ENCODE results near the gene KRT20.

KRT20 gene, protein sequence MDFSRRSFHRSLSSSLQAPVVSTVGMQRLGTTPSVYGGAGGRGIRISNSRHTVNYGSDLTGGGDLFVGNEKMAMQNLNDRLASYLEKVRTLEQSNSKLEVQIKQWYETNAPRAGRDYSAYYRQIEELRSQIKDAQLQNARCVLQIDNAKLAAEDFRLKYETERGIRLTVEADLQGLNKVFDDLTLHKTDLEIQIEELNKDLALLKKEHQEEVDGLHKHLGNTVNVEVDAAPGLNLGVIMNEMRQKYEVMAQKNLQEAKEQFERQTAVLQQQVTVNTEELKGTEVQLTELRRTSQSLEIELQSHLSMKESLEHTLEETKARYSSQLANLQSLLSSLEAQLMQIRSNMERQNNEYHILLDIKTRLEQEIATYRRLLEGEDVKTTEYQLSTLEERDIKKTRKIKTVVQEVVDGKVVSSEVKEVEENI

DNA sequence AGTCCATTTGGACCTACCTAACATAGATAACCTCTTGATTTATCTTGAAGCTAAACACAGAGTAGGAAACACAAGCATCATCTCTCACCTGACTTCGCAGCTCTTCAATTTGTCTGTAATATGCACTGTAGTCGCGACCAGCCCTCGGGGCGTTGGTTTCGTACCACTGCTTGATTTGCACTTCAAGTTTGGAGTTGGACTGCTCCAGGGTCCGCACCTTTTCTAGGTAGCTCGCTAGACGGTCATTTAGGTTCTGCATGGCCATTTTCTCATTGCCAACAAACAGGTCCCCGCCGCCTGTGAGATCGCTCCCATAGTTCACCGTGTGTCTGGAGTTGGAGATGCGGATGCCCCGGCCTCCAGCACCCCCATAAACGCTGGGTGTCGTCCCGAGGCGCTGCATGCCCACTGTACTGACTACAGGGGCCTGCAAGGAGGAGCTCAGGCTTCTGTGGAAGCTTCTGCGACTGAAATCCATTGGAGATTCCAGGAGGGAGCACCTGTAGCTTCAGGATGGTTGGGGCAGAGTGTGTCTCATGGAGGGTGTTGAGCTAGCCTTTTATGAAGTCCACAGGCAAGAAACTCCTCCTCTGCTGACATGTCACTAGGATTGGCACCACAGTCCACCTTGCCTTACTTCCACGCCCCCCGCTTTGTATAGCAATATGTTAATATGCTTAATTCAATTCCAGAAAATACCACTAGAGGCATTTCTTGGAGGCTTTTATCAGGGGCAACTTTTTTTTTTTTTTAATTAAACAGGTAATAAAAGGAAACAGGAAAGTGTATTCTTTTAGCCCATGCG is at the start of gene KRT20:
KRT20 (minus strand) TSS at position 535 of the 805 bp plus-strand sequence; CDS start at position 478, 57 bp downstream.
- DNase-seq: no peak

DNA sequence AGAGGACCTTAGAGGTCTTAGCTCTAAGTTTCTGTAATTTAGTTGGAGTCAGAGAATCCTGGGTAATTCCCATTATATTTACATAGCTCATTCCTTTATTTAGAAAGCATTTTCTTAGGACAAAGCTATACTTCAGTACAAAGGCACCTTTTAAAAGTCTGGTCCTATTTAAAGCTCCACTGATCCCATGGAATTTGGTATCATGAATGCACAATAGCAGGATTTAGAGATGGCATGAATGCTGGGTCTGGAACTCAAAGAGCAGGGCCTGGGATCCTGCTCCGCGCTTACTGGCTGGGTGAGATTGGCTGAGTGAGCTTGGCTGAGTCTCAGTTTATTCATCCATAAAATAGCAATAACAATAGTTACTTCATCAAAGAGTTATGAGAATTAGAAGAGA is 47.6 kb upstream of the KRT20 start:
- no peak for DNase-seq

DNA sequence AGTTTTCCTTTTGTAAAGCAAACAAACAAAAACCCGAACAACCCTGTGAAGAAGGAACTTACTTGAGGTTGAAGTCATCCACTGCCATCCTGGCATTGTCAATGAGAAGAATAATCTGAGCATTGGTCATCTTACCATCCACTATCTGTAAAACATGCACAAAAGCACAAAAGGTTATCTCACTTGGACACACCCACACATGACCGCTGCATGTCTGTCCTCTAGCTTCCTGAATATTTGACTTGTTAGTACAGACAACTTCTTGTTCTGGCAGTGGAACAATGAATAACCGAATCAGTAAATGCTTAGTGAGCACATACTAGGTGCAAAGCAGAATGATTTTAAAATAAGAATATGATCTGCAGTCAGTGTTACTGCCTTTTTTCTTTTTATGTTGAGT is 46.3 kb upstream of the KRT20 start:
- peak; percentile 15 to 30 (median 24) for DNase-seq

DNA sequence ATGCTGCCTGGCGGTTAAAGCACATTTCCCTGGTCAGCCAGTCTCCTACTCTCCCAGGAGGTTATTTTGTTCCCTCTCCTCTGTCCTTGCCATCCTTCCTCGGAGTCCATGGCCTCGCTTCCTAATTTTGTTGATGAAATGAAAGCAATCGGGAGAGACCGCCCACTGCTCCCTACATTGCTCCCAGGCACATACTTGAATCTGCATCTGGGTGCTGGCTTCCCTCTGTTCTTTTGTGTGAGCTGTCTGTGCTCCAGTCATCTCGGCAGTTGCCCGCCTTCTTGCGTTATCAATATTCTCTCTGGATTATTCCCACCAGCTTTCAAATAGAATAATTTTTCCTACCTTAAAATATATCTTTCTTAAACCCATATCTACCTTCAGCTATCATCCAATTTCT is 41.3 kb upstream of the KRT20 start:
- DNase-seq: no peak

DNA sequence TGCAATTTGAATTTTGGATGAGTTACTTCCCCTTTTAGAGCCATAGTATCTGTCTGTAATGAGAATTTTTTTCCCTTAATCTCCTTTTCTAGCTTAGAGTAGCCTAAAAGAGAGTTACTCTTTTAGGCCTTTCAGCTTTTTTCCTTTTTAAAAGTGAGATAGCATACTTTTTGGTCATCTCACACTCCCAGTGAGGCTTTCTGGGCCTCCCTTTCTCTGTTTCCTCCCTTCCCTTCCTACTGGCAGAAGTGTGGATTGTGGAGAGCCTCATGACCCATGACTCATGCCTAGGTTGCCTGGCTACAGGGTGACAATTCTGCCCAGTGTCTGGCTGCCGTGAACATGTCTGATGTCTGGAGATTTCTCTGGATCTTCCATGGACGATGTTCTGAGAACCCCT is 37.2 kb upstream of the KRT20 start:
- DNase-seq: peak; percentile 85 to 87 (median 85)

DNA sequence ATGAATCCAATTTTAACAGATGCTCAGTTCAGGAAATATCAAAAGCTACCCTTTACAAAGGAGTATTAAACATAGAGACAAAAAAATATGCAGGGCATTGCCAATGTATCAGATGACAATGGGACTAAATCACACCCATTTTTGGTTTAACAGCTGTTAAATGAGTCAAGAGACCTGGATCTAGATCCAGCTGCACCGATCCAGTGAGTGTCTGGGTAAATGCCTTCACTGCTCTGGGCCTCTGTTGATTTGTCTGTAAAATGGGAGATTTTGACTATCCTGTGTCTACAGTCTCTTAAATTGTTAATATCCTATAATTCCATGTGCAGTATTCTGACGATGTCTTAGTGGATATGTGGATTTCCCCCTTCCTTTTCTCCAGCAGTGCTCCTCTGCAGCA is 36.0 kb upstream of the KRT20 start:
- no peak for DNase-seq

DNA sequence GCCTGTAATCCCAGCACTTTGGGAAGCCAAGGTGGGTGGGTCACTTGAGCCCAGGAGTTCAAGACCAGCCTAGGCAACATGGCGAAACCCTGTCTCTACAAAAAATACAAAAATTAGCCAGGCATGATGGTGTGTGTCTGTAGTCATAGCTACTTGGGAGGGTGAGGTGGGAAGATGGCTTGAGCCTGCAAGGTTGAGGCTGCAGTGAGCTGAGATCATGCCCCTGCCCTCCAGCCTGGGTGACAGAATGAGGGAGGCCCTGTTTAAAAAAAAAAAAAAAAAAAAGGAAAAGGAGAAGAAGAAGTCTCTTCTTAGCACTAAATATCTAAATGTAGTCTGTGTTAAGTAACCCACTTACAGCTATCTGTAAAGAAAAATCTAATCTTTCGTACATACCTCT is 32.1 kb upstream of the KRT20 start:
- DNase-seq: peak; percentile 33 to 42 (median 35)

DNA sequence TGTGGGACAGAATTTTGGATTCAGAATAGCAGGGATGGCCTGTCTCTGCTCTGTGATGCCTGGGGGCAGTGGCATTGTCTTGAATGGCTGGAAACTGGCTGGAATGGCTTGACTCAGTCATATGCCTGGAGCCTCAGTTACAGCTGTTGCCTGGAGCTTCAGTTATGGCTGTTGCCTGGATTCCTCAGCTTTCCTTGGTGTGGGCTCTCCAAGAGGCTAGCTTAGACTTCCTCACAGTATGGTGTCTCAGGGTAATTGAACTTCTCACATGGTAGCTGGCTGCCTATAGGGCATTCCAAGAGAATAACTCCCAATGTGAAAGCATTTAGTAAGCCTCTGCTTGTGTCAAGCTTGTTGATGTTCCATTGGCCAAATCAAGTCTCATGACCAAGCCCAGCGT is 31.3 kb upstream of the KRT20 start:
- DNase-seq: no peak

DNA sequence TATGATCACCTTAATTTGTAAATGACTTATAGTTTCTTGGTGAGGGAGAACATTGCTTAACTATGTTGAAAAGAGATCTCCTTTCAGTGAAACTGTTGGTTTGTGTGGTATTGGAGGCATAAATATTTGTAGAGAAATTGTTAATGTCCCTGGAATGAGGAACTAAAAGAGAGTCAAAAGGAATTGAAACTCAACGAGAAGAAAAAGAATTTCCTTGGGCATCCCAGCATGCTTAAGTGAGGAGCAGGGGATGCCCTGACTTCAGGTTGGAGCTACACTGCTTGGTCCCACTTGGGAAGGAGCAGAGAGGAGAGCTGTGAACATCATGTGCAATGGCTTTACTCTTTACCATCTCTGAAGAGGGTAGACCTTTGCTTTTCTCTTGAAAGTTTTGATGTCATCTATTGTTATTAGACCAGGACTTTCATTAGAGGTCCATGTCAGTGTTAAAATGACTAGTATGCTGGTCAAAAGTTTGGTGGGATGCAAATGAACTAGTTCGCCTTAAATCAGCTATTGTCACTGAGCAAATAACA is 30.7 kb upstream of the KRT20 start:
- peak; percentile 75 to 89 (median 86) for DNase-seq

DNA sequence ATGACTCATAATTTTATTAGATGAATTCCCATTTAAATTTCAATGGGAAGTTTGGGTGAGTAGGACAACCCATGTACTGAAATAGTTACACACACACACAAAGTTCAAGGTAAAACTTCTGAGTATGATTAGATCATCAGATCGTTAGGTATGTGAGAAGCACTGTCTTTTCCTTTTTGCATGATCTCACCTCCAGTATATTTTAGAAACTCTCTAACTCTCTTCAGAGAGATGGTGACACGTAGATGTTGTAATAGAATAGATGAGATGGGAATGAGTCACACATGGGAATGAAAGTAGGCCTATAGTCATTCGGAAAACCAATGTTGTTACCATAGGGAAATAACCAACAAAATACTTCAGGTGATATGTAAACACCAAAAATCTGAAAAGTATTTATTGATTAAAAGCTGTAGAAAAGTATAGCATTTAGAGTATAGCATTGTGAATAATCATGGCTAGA is 30.2 kb upstream of the KRT20 start:
- peak; percentile 69 to 95 (median 92) for DNase-seq

DNA sequence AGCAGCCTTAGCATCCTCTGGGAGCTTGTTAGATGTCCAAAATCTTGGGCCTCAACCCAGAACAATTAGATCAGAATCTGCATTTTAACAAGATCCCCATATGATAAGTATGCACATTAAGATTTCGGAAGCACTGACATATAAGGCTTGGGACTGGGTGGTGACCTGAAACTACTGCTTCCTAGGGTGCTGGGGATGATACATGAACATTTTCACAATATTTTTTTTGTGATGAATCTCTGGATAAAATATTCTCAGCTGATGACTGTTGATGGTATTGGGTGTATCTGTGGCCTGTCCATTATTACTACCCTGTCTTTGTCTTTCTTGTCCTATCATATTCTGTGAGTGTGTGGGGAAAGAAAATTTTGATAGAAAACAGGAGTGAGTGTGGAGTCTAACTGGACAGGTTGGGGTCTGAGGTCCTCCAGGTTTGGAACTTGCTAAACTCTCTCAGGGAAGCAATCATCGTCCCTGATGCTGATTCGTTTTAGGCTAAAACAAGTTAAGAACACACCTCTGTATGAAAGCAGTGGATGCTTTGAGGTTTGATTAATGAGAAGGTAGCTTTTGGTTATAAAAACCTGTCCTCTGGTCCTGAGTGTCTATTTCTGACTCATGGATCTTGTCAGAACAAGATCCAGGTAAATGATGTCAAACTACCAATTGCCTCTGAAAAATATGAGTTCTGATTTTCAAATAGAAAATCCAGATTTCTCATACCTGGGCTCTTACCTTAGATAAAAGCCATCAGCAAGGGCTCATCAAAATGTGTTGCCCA is 29.2 kb upstream of the KRT20 start:
- no peak for DNase-seq

DNA sequence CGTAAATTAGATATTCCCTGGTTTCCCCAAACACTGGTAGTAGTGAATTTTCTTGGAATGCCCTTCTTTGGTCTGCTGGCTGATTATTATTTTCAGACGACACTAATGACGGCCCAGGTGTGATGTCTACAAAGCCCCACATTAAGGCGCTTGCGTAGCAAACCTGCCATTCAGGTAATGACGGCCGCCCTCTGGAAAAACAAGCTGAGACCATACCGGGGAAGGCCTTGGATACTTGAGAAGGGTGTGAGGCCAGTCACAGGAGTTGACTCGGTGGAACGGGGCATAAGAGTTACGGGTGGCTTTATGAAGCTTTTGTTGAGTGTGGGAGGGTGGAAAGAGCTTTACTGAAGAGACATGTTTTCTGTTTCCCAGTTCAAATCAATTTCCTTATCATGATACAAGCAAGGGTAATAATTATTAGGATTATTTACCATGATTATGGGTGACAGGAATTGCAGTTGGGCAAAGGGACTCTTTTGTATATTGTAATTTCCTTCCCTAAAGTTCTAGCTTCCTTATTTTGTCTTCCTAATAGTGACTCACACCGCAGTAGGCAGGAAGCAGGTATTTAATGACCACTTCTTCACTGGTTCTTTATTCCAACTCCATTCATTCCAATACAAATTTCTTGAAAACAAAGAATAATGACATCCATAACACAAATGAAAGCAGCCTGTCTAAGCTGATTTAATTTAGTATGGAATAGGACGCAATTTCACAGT is 27.6 kb upstream of the KRT20 start:
- peak; percentile 48 to 73 (median 72) for DNase-seq

DNA sequence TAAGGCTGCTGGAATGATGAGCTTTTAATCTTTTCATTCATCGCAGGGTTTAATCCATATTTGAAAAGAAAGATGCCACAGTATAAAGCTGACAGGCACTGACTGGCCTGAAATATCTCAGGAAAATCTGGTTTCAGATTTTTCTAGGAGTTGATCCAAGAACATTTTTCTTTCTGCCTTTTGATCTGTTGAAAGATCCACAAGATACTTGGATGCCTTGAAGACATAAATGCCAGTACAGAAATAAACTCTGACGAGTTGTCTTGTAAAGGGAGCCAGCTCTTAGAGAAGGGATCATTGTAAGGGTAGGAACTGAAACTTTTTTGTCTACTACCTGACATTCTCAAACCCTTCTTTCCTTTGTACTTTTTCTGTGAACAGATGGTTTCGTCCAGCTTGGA is 25.4 kb upstream of the KRT20 start:
- DNase-seq: no peak

DNA sequence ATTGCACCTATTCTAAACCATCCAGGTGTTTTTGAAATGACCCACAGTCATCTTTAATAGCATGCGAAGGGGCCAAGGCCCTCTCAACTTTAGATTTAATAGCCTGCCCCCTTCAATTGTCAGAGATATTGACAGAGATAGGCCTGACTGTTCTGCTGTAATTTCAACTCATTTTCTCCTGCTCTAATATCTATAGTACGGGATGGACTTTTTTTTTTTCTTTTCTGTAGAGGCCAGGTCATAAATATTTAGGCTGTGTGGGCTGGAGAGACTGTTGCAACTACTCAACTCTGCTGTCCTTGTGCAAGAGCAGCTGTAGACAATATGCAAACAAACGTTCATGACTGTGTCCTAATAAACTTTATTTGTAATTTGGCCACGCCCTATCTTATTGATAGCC is 24.7 kb upstream of the KRT20 start:
- peak; percentile 43 to 59 (median 49) for DNase-seq

DNA sequence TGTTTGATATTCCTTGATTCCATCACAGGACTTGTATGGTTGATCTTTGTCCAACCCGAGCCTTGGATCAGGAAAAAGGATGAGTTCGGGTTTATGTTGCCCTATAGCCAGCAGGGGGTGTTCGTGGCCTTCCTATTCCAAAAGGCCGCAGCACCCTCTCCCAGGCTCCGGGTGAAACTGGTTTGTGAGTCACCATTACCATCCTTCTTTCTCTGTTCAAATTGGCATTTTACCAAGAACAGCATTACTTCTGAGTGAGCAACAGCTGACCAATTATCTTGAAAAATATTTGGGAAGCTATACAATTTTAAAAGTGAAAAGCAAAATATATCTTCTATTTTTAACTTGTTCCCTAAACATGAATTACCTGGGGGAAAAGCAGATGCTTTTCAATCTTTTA is 24.3 kb upstream of the KRT20 start:
- DNase-seq: peak; percentile 93 to 96 (median 93)

DNA sequence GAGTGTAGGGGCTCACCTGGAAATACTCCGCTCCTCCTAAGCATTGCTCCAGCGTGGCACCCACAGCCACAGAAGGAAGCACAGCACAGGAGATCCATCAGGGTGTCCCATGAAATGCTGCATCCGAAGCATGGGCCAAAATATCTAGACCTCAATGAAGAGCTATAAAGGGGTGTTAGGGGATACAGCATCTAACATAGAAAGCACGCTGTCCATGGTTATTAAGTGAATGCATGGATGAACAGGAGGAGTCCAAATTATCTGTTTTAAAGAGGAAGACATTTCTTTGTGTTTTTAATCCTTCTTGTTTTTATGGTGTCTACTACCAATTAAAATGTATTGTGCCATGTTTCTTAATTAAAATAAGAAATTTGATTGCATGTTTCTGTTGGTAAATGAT is 21.6 kb upstream of the KRT20 start:
- DNase-seq: no peak

DNA sequence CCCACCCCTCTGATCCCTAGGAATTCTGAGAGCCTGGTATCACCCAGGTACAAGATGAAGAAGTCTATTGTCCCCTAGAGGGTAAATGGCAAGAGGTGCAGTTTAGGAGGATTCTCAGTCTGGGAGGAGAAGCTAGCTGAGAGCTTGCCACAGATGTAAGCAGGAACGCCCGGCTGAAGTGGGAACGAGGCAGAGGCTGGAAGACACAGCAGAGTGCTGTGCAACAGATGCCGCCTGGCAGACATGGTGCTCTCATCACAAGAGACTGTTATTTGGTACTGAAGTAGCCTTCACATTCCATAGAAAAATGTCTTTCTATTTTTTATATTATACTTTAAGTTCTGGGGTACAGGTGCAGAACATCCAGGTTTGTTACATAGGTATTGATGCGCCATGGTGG is 20.3 kb upstream of the KRT20 start:
- DNase-seq: no peak

DNA sequence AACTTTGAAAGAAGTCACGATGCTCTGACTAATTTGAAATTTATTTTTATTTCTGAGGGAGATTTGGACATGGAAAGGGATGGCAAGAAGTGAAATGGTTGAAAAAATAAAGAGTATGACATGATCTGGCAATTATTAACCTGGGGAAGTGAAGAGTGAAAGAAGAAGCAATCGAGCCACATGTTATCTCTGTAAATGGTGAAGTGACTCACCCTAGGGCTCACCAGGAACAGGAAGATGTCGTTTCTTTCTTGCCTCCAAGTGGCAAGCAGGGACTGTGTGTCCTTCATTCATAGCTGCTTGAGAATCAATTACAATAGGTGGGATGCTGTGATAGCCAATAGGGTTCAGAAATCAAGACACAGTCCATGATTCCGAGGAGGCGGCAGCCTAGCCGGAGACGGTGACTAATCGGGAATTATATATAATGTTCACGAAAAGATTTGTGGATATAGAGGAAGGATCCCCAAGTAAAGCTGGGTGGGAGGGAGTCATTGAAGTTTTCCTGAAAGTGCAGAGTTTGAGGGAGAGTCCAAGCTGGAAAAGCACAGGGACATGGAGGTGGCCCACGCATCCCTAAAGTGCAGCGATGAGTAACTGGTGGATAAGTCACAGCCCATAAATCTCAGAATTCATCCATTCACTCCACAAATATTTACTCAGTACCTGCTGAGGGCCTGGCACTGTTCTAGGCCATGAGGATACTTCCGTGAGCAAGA is 18.2 kb upstream of the KRT20 start:
- peak; percentile 65 to 72 (median 69) for DNase-seq

DNA sequence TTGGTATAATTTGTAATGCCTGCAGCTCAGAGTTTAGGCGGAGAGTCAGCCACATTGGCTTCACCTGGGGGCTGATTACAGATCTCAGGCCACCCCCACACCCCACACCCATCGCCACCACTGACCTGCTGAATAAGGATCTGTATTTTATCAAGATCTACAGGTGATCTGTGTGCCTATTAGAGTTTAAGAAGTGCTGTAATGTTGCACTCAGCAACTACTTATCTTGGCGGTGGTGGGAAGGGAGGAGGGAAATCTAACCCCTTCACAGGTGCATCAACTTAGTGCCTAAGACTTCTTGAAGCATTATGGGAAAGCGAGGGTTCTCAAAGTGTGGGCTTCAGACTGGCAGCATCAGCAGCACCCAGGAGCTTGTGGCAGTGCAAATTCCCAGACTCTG is 17.5 kb upstream of the KRT20 start:
- DNase-seq: no peak

DNA sequence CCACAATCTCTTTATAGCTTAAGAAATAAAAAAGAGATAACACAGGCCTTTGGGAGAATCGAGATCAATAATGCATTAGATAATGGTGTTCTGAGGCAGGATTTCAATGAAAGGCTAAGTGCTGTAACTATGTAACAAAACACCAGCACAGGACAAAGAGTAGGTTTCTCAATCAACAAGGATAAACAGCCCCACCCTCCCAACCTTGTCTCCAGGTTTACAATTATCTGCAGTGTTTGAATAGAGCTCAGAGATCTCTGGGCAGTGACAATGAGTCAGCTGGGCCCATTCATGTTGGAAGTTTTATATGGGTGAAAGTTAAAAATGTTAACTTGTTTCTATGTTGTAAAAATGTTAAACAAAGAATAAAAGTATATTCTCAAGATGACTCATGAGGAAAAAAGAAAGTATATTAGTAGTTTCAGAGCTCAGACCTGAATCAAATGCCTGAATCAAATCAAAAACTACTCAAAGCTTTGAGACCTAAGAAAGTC is 17.0 kb upstream of the KRT20 start:
- DNase-seq: peak; percentile 11 to 30 (median 20)

DNA sequence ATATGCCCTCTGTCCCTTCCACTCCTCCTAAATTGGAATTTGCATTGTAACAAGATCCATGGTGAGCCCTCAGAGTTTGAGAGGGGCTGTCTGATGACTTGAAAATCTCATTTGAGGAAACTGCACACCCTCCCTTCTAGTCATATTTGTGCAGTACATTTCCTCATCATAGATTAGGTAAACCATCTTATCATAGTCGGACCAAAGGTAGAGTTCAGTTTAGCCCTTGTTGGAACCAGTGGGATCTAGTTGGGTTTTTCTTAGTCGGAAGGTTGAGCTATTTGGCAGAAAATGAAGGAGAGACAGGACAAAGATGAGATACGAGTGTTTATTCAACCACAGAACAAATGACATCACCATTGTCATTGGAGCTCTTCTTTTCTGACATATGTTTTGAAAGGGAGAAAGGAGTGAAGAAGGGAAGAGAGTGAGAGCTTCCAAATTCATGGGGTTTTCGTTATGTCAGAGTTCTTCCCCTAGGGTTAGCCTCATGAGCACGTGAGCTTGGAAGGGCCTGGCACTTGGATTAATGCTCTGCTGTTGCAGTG is 15.8 kb upstream of the KRT20 start:
- no peak for DNase-seq
